DND-41 (cell line): ENCODE data around the gene KIF14.

ENCODE experiments used
- CTCF ChIP-seq: IDR thresholded peaks from 2 replicates; pipeline ENCODE4 v1.5.1; 2012; ENCODE audit warnings: borderline replicate concordance, low read length, moderate library complexity, mild to moderate bottlenecking; ENCODE audit not compliant: poor library complexity, severe bottlenecking; ENCODE audit errors: extremely low read depth
- EZH2 ChIP-seq: IDR thresholded peaks from 3 replicates; pipeline ENCODE4 v1.6.1; 2012; ENCODE audit warnings: borderline replicate concordance, low read depth, mild to moderate bottlenecking, moderate library complexity, low read length, inconsistent platforms; ENCODE audit not compliant: severe bottlenecking

GRCh38 chr1:200668514-200669313, 48.2 kb upstream of the KIF14 start:
- TF ChIP-seq CTCF (no peak), EZH2 (no peak)
